PC-9 (cell line): ENCODE results near the gene ACTN2.

Experiments used
- CTCF ChIP-seq: fragments of 200-600 bp; sonication (generic); conservative IDR thresholded peaks from 2 replicates; pipeline ENCODE4 v1.6.1; 2017; ENCODE audit warnings: mixed run types, antibody characterized with exemption, mild to moderate bottlenecking, moderate library complexity
- EZH2 ChIP-seq: fragments of 200-600 bp; sonication (generic); IDR thresholded peaks from 2 replicates; pipeline ENCODE4 v1.8.0; 2017; ENCODE audit warnings: antibody characterized with exemption, low read depth

DNA sequence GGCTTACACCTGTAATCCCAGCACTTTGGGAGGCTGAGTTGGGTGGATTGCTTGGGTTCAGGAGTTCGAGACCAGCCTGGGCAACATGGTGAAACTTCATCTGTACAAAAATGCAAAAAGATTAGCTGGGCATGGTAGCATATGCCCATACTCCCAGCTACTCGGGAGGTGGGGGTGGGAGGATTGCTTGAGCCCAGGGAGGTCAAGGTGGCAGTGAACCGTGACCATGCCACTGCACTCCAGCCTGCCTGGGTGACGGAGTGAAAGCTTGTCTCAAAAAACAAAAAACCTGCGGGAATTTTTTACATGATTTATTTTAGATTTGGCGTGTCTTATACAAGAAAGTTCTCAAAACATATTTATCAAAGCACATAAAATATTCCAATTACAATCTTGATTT, 81.0 kb downstream of the ACTN2 start:
- TF ChIP-seq CTCF (no peak), EZH2 (no peak)
